K562 (cell line): Measurements from ENCODE around the gene DBI.

Experiments
- GATA2 ChIP-seq: sonication (generic); formaldehyde crosslinking; IDR thresholded peaks from 2 replicates; pipeline ENCODE4 v1.4.0; 2020; ENCODE audit warnings: mild to moderate bottlenecking, missing genetic modification reagents
- IRF9 ChIP-seq: fragments of 450-650 bp; IDR thresholded peaks from 2 replicates; pipeline ENCODE4 v1.6.1; 2016; ENCODE audit warnings: missing biosample characterization, missing genetic modification characterization
- NCOA4 ChIP-seq: fragments of 450-650 bp; IDR thresholded peaks from 2 replicates; pipeline ENCODE4 v1.6.1; 2018; ENCODE audit warnings: mild to moderate bottlenecking; ENCODE audit not compliant: partially characterized antibody
- SMAD1 ChIP-seq: fragments of 150-350 bp; IDR thresholded peaks from 2 replicates; pipeline ENCODE4 v1.6.1; 2014; ENCODE audit warnings: low read length, low read depth; ENCODE audit not compliant: partially characterized antibody
- ZNF143 ChIP-seq: sonication (generic); formaldehyde crosslinking; IDR thresholded peaks from 2 replicates; pipeline ENCODE4 v1.9.0; 2022; ENCODE audit warnings: mild to moderate bottlenecking, missing genetic modification reagents
- TF ChIP-seq, protein P1 (sequence below), 2 experiments: fragments of 450-650 bp; IDR thresholded peaks; 2 replicates each; pipeline ENCODE4 v1.6.1; 2016; ENCODE audit warnings: mild to moderate bottlenecking in 2 of 2, borderline replicate concordance in 1 of 2, low read depth in 1 of 2, moderate library complexity in 1 of 2
- TF ChIP-seq, protein P2 (sequence below): sonication (generic); formaldehyde crosslinking; IDR thresholded peaks from 2 replicates; pipeline ENCODE4 v1.8.0; 2022; ENCODE audit warnings: mild to moderate bottlenecking, missing genetic modification reagents

GRCh38 chr2:119407430-119408220 lies 40.8 kb downstream of the DBI start:
- TF ChIP-seq ZNF143: no peak
- no peak for TF ChIP-seq GATA2
- no peak for TF ChIP-seq IRF9
- TF ChIP-seq SMAD1: no peak
- TF ChIP-seq, protein P1, sequence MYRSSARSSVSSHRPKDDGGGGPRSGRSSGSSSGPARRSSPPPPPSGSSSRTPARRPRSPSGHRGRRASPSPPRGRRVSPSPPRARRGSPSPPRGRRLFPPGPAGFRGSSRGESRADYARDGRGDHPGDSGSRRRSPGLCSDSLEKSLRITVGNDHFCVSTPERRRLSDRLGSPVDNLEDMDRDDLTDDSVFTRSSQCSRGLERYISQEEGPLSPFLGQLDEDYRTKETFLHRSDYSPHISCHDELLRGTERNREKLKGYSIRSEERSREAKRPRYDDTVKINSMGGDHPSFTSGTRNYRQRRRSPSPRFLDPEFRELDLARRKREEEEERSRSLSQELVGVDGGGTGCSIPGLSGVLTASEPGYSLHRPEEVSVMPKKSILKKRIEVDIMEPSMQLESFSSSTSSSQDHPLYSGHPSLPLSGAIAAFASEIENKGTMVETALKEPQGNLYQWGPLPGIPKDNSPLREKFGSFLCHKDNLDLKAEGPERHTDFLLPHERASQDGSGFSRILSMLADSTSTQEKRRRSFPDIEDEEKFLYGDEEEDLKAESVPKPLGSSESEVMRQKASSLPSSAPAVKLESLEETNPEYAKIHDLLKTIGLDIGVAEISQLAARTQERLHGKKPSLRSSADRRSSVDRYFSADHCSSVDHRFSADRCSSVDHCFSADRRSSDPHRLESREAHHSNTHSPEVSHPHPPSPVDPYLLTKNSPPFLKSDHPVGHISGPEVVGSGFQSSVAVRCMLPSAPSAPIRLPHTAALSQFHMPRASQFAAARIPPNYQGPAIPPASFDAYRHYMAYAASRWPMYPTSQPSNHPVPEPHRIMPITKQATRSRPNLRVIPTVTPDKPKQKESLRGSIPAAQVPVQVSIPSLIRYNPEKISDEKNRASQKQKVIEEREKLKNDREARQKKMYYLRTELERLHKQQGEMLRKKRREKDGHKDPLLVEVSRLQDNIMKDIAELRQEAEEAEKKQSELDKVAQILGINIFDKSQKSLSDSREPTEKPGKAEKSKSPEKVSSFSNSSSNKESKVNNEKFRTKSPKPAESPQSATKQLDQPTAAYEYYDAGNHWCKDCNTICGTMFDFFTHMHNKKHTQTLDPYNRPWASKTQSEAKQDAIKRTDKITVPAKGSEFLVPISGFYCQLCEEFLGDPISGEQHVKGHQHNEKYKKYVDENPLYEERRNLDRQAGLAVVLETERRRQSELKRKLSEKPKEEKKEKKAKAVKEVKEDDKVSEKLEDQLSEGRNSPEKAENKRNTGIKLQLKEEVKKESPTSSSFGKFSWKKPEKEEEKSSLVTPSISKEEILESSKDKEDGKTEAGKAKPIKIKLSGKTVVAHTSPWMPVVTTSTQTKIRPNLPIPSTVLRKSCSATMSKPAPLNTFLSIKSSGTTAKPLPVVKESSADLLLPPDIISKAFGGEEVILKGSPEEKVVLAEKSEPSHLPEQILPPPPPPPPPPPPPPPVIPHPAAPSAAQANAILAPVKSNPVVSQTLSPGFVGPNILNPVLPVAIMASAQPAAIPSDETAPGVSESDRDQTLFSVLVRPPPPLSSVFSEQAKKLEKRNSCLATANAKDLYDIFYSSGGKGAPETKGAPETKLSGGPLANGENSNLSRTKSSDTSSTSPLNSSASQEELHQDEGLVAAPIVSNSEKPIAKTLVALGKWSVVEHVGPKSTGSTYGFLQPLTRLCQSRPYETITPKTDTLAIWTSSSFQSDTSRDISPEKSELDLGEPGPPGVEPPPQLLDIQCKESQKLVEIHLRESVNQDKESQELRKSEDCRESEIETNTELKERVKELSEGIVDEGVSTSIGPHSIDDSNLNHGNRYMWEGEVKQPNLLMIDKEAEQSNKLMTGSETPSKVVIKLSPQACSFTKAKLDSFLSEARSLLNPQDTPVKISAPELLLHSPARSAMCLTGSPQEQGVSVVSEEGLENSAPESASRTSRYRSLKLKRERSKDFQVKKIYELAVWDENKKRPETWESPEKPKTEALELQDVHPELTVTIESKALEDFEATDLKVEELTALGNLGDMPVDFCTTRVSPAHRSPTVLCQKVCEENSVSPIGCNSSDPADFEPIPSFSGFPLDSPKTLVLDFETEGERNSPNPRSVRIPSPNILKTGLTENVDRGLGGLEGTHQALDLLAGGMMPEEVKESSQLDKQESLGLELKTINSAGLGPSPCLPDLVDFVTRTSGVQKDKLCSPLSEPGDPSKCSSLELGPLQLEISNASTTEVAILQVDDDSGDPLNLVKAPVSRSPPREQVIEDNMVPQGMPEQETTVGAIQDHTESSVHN (IDR thresholded peaks at IDR 0.05; ENCODE audit: borderline replicate concordance in 1 of 2, low read depth in 1 of 2): no peak
- no peak for TF ChIP-seq NCOA4
- TF ChIP-seq, protein P2, sequence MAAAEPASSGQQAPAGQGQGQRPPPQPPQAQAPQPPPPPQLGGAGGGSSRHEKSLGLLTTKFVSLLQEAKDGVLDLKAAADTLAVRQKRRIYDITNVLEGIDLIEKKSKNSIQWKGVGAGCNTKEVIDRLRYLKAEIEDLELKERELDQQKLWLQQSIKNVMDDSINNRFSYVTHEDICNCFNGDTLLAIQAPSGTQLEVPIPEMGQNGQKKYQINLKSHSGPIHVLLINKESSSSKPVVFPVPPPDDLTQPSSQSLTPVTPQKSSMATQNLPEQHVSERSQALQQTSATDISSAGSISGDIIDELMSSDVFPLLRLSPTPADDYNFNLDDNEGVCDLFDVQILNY (CRISPR knock-in tag): no peak
